Nephron progenitor cell (in vitro differentiated cells): ENCODE measurements around the gene RPTOR.
A peak's percentile ranks its signal among the peaks of the same experiment; 100 is the strongest.

Experiments used
- DNase-seq: peaks from one replicate; pipeline ENCODE4 v3.0.0; 2021
- H3K27ac Mint-ChIP-seq: 2 replicates; pipeline ENCODE4 v1.8.0; 2021; ENCODE audit warnings: mild to moderate bottlenecking, moderate library complexity, mixed read lengths
- H3K27me3 Mint-ChIP-seq: 2 replicates; pipeline ENCODE4 v1.8.0; 2021; ENCODE audit warnings: mild to moderate bottlenecking, low read depth, mixed read lengths; ENCODE audit not compliant: poor library complexity
- H3K36me3 Mint-ChIP-seq: 2 replicates; pipeline ENCODE4 v1.8.0; 2021; ENCODE audit warnings: low read depth, mixed read lengths
- H3K4me1 Mint-ChIP-seq: 2 replicates; pipeline ENCODE4 v1.8.0; 2021; ENCODE audit warnings: mixed read lengths
- H3K4me3 Mint-ChIP-seq: 2 replicates; pipeline ENCODE4 v1.8.0; 2021; ENCODE audit warnings: mild to moderate bottlenecking, moderate library complexity, mixed read lengths
- H3K9me3 Mint-ChIP-seq: 2 replicates; pipeline ENCODE4 v1.8.0; 2021; ENCODE audit warnings: mild to moderate bottlenecking, moderate library complexity, mixed read lengths
- TF ChIP-seq, protein P1 (sequence below): fragments of 200-600 bp; sonication (generic); IDR thresholded peaks from 2 replicates; pipeline ENCODE4 v1.5.0; 2021; ENCODE audit warnings: antibody characterized with exemption

The RPTOR gene

DNA sequence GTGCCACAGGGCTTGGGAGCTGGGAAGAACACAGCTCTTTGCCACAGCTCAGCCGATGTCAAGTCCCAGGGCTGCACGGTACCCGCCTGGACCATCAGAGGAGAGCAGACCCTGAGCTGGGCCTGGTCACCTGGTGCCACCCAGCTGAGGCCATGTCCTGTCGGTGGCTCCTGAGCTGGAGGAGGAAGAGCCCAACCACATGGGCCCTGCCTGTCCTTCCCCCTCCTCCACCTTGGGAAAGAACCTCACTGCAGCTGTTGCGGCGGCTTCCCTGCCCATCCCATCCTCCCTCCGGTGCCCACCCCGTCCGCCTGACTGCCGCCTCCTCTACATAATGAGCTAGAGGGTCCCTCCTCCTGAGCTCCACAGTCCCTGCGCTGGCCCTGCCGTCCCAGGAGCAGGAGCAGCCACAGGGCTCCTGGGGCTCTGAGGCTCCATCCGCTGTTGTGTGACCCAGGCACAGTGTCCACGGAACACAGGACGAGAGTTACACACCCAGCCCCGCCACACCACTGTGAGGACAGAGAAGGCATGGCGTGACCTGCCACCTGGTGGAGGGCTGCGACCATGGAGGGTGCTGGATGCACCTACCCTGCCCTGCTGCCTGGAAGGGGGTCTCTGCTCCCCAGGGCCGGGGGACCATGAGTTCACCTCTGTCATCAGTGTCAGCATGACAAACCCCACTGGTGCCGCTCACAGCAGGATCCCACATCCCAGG lies 425.6 kb downstream of the RPTOR start:
- peaks cover 18% of the 10 kb centered on the region for H3K27me3 Mint-ChIP-seq
- TF ChIP-seq, protein P1, sequence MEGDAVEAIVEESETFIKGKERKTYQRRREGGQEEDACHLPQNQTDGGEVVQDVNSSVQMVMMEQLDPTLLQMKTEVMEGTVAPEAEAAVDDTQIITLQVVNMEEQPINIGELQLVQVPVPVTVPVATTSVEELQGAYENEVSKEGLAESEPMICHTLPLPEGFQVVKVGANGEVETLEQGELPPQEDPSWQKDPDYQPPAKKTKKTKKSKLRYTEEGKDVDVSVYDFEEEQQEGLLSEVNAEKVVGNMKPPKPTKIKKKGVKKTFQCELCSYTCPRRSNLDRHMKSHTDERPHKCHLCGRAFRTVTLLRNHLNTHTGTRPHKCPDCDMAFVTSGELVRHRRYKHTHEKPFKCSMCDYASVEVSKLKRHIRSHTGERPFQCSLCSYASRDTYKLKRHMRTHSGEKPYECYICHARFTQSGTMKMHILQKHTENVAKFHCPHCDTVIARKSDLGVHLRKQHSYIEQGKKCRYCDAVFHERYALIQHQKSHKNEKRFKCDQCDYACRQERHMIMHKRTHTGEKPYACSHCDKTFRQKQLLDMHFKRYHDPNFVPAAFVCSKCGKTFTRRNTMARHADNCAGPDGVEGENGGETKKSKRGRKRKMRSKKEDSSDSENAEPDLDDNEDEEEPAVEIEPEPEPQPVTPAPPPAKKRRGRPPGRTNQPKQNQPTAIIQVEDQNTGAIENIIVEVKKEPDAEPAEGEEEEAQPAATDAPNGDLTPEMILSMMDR, result no peak
- peaks cover 24% of the 10 kb centered on the region for H3K4me1 Mint-ChIP-seq
- no peaks in the 10 kb centered on the region for H3K9me3 Mint-ChIP-seq
- DNase-seq, result peak; percentile 46
- no peak overlapping the region for H3K27ac Mint-ChIP-seq
- H3K4me3 Mint-ChIP-seq, result no peak overlapping the region
- H3K36me3 Mint-ChIP-seq, result peaks cover 8% of the 10 kb centered on the region

DNA sequence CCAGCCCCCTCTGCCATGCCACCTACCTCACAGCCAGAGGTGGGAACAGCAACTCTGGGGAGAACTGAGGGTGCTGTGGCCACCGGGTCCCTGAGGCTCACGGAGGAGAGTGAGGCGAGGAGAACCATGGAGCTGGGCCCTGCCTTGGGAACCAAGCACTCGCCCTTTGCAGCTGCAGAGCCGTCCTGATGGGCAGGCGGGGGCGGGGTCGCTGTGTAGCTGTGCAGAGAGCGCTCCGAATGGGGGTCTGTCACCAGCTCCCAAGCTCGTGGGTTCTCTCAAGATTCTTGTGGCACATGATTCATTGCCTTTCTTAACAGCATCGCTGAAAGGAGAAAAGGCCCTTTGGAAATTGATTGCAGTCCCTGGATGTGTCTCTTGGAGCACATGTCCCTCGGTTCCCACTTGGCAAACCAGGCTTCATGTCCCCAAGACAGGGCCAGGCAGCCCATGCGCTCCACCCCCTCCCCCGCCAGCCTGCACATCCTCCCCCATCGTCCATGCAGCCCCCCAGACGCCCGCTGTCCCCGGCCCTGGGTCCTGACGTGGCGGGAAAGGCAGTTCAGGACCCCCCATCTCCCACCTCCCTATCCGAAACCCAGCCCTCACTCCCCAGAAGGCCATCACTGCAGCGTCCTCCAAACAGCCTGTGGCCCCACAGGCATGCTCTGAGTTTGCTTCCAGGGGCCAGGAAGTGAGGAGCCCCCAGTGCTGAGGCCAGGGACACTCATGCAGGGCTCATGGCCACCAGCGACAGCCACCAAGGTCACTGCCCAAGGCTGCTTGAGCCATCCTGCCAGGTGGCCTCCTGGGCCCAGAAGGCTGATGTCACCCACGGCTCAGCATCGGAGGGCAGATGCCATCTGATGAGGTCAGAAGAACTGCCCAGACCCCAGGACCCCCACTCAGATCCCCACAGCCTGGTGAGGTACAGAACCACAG lies 426.4 kb downstream of the RPTOR start:
- Mint-ChIP-seq H3K4me1 (peaks cover 24% of the 10 kb centered on the region), H3K36me3 (peaks cover 3% of the 10 kb centered on the region), H3K27ac (no peak overlapping the region), H3K27me3 (peaks cover 21% of the 10 kb centered on the region), H3K4me3 (no peak overlapping the region), H3K9me3 (no peaks in the 10 kb centered on the region)
- no peak for DNase-seq
- TF ChIP-seq, protein P1, result no peak

DNA sequence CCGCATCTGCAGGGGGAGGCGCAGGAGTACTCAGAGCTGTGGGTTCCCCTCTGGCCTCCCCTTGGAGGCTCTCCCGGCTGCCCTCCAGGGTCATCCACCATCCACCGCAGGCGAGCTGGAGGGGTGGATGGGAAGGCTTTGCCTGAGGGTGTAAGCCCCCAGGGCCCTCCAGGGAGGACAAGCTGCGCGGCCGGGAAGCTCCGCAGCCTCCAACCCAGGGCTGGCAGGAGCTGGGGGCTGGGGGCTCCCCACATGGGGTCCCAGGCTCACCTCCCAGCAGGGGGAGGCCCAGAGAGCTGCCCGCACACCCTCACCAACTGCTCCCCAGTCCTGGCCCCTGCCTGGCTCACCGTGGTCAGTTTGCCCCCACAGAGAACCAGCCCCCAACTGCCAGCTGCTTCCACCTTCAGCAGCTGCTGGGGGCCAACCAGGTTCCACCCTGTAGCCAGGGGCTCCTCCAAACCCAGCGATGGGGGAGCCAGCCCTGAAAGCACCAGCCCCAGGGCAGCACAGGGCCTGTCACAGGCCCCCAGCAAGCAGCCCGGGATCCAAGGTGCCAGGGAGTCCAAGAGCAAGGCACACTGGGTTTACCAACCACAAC lies 427.2 kb downstream of the RPTOR start:
- Mint-ChIP-seq H3K27me3 (peaks cover 21% of the 10 kb centered on the region), H3K27ac (no peak overlapping the region), H3K9me3 (peaks cover 3% of the 10 kb centered on the region), H3K4me3 (no peak overlapping the region), H3K36me3 (peaks cover 1% of the 10 kb centered on the region), H3K4me1 (peaks cover 24% of the 10 kb centered on the region)
- no peak for DNase-seq
- TF ChIP-seq, protein P1, result no peak

DNA sequence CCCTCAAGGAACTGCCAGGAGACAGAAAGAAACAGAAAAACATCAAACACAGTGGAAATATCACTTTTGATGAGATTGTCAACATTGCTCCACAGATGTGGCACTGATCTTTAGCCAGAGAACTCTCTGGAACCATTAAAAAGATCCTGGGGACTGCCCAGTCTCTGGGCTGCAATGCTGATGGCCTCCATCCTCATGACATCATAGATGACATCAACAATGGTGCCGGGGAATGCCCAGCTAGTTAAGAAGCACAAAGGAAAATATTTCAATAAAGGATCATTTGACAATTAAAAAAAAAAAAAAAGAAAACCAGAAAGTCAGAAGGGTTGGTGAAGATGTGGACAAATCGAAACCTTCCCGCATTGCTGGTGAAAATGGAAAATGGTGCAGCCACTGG lies 432.1 kb downstream of the RPTOR start:
- Mint-ChIP-seq H3K27ac (no peak overlapping the region), H3K36me3 (no peaks in the 10 kb centered on the region), H3K4me3 (no peak overlapping the region), H3K4me1 (peaks cover 20% of the 10 kb centered on the region), H3K27me3 (peaks cover 25% of the 10 kb centered on the region), H3K9me3 (peaks cover 6% of the 10 kb centered on the region)
- DNase-seq, result no peak
- TF ChIP-seq, protein P1, result no peak

DNA sequence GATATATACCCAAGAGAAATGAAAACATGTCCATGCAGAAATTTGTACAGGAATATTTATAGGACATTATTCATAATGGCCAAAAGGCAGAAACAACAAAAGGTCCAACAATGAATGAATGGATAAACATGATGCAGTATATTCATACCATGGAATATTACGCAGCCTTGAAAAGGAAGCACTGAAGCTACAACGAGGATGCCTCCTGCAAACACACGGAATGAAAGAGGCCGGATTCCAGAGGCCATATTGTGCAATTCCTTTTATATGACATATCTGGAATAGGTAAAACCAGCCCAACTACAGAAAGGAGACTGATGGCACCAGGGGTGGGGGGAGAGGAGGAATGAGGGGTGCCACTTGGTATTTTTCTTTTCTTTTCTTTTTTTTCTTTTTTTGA lies 432.5 kb downstream of the RPTOR start:
- DNase-seq, result no peak
- H3K9me3 Mint-ChIP-seq, result peaks cover 6% of the 10 kb centered on the region
- H3K27me3 Mint-ChIP-seq, result peaks cover 26% of the 10 kb centered on the region
- no peaks in the 10 kb centered on the region for H3K36me3 Mint-ChIP-seq
- H3K4me3 Mint-ChIP-seq, result no peak overlapping the region
- no peak overlapping the region for H3K27ac Mint-ChIP-seq
- TF ChIP-seq, protein P1, result no peak
- H3K4me1 Mint-ChIP-seq, result peaks cover 23% of the 10 kb centered on the region
